HCT116 (cell line): Measurements from ENCODE around the gene GLYATL3. TPM values are rescaled to one million over a fixed set of nuclear protein-coding genes. Genes with fewer than 3 reads are reported as not detected.

ENCODE experiments used
- ATAC-seq: fragments of 200-7000 bp; cut with Tn5 transposase; 2 replicates; pipeline ENCODE4 v1.9.1; 2020; ENCODE audit warnings: mild to moderate bottlenecking, moderate library complexity
- BruUV-seq: library from RNA; stranded (reverse); fragments of 400-500 nt; replicated peaks from 2 replicates; lab custom pipeline; 2021; lab: Mats Ljungman, UMichigan
- CTCF ChIA-PET: fragments of 300-600 bp; sonication (Branson Sonifier 250); formaldehyde crosslinking; loops from one replicate; lab custom pipeline; 2021; ENCODE audit warnings: antibody characterized with exemption; lab: Charles Lee
- POLR2A ChIA-PET: fragments of 300-600, 350-600 bp; sonication (Branson Sonifier 250); formaldehyde crosslinking; loops from one replicate; lab custom pipeline; 2021; ENCODE audit warnings: antibody characterized with exemption; lab: Charles Lee
- RAD21 ChIA-PET, 2 experiments: fragments of 300-600 bp; sonication (Branson Sonifier 250); formaldehyde crosslinking; loops; one replicate each; lab custom pipeline; 2023; ENCODE audit warnings: low total read pairs in 2 of 2; ENCODE audit not compliant: uncharacterized antibody in 2 of 2, unreplicated experiment in 2 of 2, low non-redundant PET in 1 of 2; lab: Charles Lee
- DNase-seq: peaks from one replicate; pipeline ENCODE4 v3.0.0-alpha.2; 2010; ENCODE audit warnings: low read depth, low spot score
- H2AFZ ChIP-seq: fragments of 200-600 bp; shearing (Covaris generic), sonication (generic); 2 replicates; pipeline ENCODE4 v1.6.1; 2017; ENCODE audit warnings: low read depth, mixed run types, mixed read lengths, antibody characterized with exemption, low read length; ENCODE audit not compliant: poor library complexity, severe bottlenecking
- H3K27ac ChIP-seq: 2 replicates; pipeline ENCODE4 v1.5.1; 2012; ENCODE audit warnings: low read depth, low read length
- H3K27me3 ChIP-seq: fragments of 200-600 bp; sonication (generic); 2 replicates; pipeline ENCODE4 v1.6.1; 2016; ENCODE audit warnings: mixed run types, low read length, mixed read lengths; ENCODE audit not compliant: insufficient read depth
- H3K36me3 ChIP-seq, 2 experiments: fragments of 200-500 bp in 1 of 2; fragments of 200-600 bp in 1 of 2; sonication (Bioruptor generic) in 1 of 2; sonication (generic) in 1 of 2; 2 replicates each; pipeline versions ENCODE4 v1.5.1 to v1.6.1; 2014 to 2016; ENCODE audit warnings: low read length in 2 of 2, inconsistent platforms in 1 of 2, mixed read lengths in 1 of 2, mixed run types in 1 of 2; ENCODE audit not compliant: insufficient read depth in 2 of 2, control insufficient read depth in 1 of 2
- H3K4me1 ChIP-seq, 2 experiments: fragments of 200-600 bp in 1 of 2; sonication (generic) in 1 of 2; 2 replicates each; pipeline versions ENCODE4 v1.5.1 to v1.6.1; 2012 to 2017; ENCODE audit warnings: low read length in 2 of 2, inconsistent platforms in 1 of 2, mild to moderate bottlenecking in 1 of 2, mixed read lengths in 1 of 2, mixed run types in 1 of 2, moderate library complexity in 1 of 2; ENCODE audit not compliant: insufficient read depth in 2 of 2, control insufficient read depth in 1 of 2
- H3K4me2 ChIP-seq: fragments of 200-600 bp; sonication (generic); 2 replicates; pipeline ENCODE4 v1.6.1; 2017; ENCODE audit warnings: mixed run types, low read length, mixed read lengths
- H3K4me3 ChIP-seq, 2 experiments: fragments of 200-600 bp in 1 of 2; sonication (generic) in 1 of 2; replicated peaks in 1 of 2; 2 replicates each; pipeline ENCODE4 v1.5.1; 2011 to 2016; ENCODE audit warnings: low read length in 2 of 2, control low read depth in 1 of 2, low read depth in 1 of 2, mild to moderate bottlenecking in 1 of 2, mixed read lengths in 1 of 2, mixed run types in 1 of 2
- H3K79me2 ChIP-seq: fragments of 200-600 bp; sonication (generic); 2 replicates; pipeline ENCODE4 v1.6.1; 2017; ENCODE audit warnings: mild to moderate bottlenecking, mixed run types, low read length, moderate library complexity, mixed read lengths; ENCODE audit not compliant: insufficient read depth
- H3K9ac ChIP-seq: fragments of 200-600 bp; sonication (generic); 2 replicates; pipeline ENCODE4 v1.6.1; 2016; ENCODE audit warnings: low read length, mixed read lengths
- H3K9me2 ChIP-seq: fragments of 200-600 bp; sonication (generic), shearing (Covaris generic); 2 replicates; pipeline ENCODE4 v1.6.1; 2017; ENCODE audit warnings: mixed run types, mild to moderate bottlenecking, moderate library complexity; ENCODE audit not compliant: insufficient read depth
- H3K9me3 ChIP-seq, 2 experiments: fragments of 200-500 bp in 1 of 2; fragments of 200-600 bp in 1 of 2; sonication (Bioruptor generic) in 1 of 2; sonication (generic) in 1 of 2; 2 replicates each; pipeline ENCODE4 v1.6.1; 2014 to 2017; ENCODE audit warnings: low read length in 2 of 2, mixed read lengths in 2 of 2, inconsistent platforms in 1 of 2, low read depth in 1 of 2, mild to moderate bottlenecking in 1 of 2, mixed run types in 1 of 2, moderate library complexity in 1 of 2; ENCODE audit not compliant: control insufficient read depth in 1 of 2, insufficient read depth in 1 of 2
- H4K20me1 ChIP-seq: fragments of 200-600 bp; sonication (generic), shearing (Covaris generic); 2 replicates; pipeline ENCODE4 v1.6.1; 2017; ENCODE audit warnings: mixed run types, mild to moderate bottlenecking, moderate library complexity; ENCODE audit not compliant: insufficient read depth
- ATF3 ChIP-seq: IDR thresholded peaks from 2 replicates; pipeline ENCODE4 v1.6.1; 2012
- CBX3 ChIP-seq: IDR thresholded peaks from 2 replicates; pipeline ENCODE4 v1.6.1; 2012; ENCODE audit warnings: low read depth
- CTCF ChIP-seq, 3 experiments: fragments of 200-600 bp in 1 of 3; sonication (generic) in 1 of 3; IDR thresholded peaks in 2 of 3; conservative IDR thresholded peaks in 1 of 3; 2 replicates each; pipeline ENCODE4 v1.5.1; 2012 to 2017; ENCODE audit warnings: low read depth in 2 of 3, low read length in 2 of 3, antibody characterized with exemption in 1 of 3, borderline replicate concordance in 1 of 3, control low read depth in 1 of 3, mild to moderate bottlenecking in 1 of 3, mixed read lengths in 1 of 3, mixed run types in 1 of 3, moderate library complexity in 1 of 3; ENCODE audit not compliant: insufficient read depth in 1 of 3
- FOSL1 ChIP-seq: IDR thresholded peaks from 2 replicates; pipeline ENCODE4 v1.6.1; 2012; ENCODE audit warnings: low read depth
- JUND ChIP-seq: IDR thresholded peaks from 2 replicates; pipeline ENCODE4 v1.6.1; 2012
- MAX ChIP-seq: IDR thresholded peaks from 2 replicates; pipeline ENCODE4 v1.6.1; 2012
- RAD21 ChIP-seq: IDR thresholded peaks from 2 replicates; pipeline ENCODE4 v1.6.1; 2012; ENCODE audit warnings: low read depth, mild to moderate bottlenecking
- SP1 ChIP-seq: IDR thresholded peaks from 2 replicates; pipeline ENCODE4 v1.6.1; 2012; ENCODE audit warnings: low read depth
- intact Hi-C: fragments of 100-400 bp; cut with micrococcal nuclease; formaldehyde crosslinking; loops from 2 replicates; pipeline ENCODE4 v1.10.0; 2022
- total RNA-seq: library from RNA; stranded (reverse); gene quantifications from one replicate; pipeline ENCODE4 v1.2.1, GENCODE V29; 2021; ENCODE audit not compliant: unreplicated experiment

GLYATL3 gene
- total RNA-seq, 1 experiment from 2014 or later = not detected

GRCh38 chr6:49565855-49566254, 66.1 kb downstream of the GLYATL3 start:
- intact Hi-C loops = no loop called here
- H3K27ac ChIP-seq = peak overlapping the region; percentile 28; the same call in 1 of the 2 replicates

GRCh38 chr6:49570474-49571079, 70.9 kb downstream of the GLYATL3 start:
- TF ChIP-seq FOSL1 (no peak), RAD21 (peak; percentile 40), CTCF (IDR thresholded peaks at IDR 0.05 in 2 of 3, conservative IDR thresholded peaks at IDR 0.05 in 1 of 3; ENCODE audit: borderline replicate concordance in 1 of 3, insufficient read depth in 1 of 3, low read depth in 2 of 3, low read length in 2 of 3) (peak; percentile 25 to 58 (median 42); a peak in 4 of 6 replicates), MAX (0 out of 2 replicates have a peak, but pooled peaks have one; percentile 20)
- TF ChIP-seq, all 23 proteins: peak for 3
- Histone ChIP-seq H3K9me2 (no peaks in the 10 kb centered on the region), H3K9ac (no peak overlapping the region), H3K36me3 (no peaks in the 10 kb centered on the region), H3K9me3 (no peaks in the 10 kb centered on the region), H3K4me3 (no peak overlapping the region), H3K4me1 (peaks cover 12 to 20% of the 10 kb centered on the region in 2 experiments), H2AFZ (peak overlapping the region; percentile 14), H3K27ac (no peak overlapping the region), H3K79me2 (no peaks in the 10 kb centered on the region), H3K27me3 (no peaks in the 10 kb centered on the region), H3K4me2 (no peak overlapping the region), H4K20me1 (no peaks in the 10 kb centered on the region)
- CTCF ChIA-PET = interaction anchor here (0.9 to 1.8 kb wide), 2 partner anchors 22 to 39 kb away, joined by 3 to 7 read pairs; no protein-coding TSS in a partner anchor
- POLR2A ChIA-PET = no interaction called here
- peak; percentile 73 for ATAC-seq
- RAD21 ChIA-PET = no interaction called here
- intact Hi-C loops = no loop called here
- no TSS peak for BruUV-seq
- no peak for DNase-seq

More at GRCh38 chr6:49565855-49566254, 66.1 kb downstream of the GLYATL3 start:
- DNase-seq (no peak), ATAC-seq (peak; percentile 64)
- Histone ChIP-seq H3K79me2 (no peaks in the 10 kb centered on the region), H3K4me1 (peaks cover 19 to 22% of the 10 kb centered on the region in 2 experiments), H3K4me2 (peak overlapping the region; percentile 57), H3K4me3 (no peak overlapping the region), H3K9me3 (no peaks in the 10 kb centered on the region), H3K9me2 (no peaks in the 10 kb centered on the region), H3K36me3 (peaks cover 0 to 1% of the 10 kb centered on the region in 2 experiments; a peak in 1 of 4 replicates), H4K20me1 (no peaks in the 10 kb centered on the region), H2AFZ (no peak overlapping the region), H3K9ac (no peak overlapping the region), H3K27me3 (no peaks in the 10 kb centered on the region)
- TF ChIP-seq ATF3 (no peak), FOSL1 (peak; percentile 60), JUND (peak; percentile 53; the same call in 1 of the 2 replicates), CBX3 (0 out of 2 replicates have a peak, but pooled peaks have one; percentile 24), SP1 (peak; percentile 39; the same call in 1 of the 2 replicates)
- no TSS peak for BruUV-seq
- POLR2A ChIA-PET = interaction anchor here (0.6 to 1.5 kb wide), 3 partner anchors 12 to 1727 kb away, joined by 3 to 7 read pairs (median 3); partner anchors contain the start of gene C6orf141
- CTCF ChIA-PET = no interaction called here
- RAD21 ChIA-PET = no interaction called here
